ENCODE measurements around the gene ZFR. TPM values are rescaled to one million over a fixed set of nuclear protein-coding genes. Genes with fewer than 3 reads are reported as not detected.

ZFR gene
- polyA plus RNA-seq, 1 donor (not counting 4 experiments of a cell fraction or from before 2014, with no cell fraction given): 58.7 TPM

DNA sequence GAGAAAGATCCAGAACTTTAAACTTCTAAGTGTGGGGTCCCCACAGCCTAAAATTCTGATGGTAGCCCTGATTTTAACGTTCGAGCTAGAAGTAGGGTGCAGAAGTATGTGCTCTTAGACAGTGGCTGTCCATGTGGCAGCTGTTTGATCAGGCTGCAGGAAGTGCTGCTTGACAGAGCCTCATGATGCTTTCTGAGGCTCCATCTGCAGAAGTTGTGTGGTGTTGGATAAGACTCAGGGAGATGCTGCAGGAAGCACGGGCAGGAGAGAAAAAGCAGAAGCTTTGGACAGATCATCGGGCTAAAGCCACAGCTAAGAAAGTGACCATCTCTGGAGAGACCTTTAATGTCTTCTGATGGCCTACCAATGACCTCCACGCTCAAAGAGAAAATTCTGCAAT is 139.9 kb downstream of the ZFR start:
- no peak for TF ChIP-seq EZH2 (IDR thresholded peaks at IDR 0.05; ENCODE audit: low read length)
- TF ChIP-seq, protein P1, sequence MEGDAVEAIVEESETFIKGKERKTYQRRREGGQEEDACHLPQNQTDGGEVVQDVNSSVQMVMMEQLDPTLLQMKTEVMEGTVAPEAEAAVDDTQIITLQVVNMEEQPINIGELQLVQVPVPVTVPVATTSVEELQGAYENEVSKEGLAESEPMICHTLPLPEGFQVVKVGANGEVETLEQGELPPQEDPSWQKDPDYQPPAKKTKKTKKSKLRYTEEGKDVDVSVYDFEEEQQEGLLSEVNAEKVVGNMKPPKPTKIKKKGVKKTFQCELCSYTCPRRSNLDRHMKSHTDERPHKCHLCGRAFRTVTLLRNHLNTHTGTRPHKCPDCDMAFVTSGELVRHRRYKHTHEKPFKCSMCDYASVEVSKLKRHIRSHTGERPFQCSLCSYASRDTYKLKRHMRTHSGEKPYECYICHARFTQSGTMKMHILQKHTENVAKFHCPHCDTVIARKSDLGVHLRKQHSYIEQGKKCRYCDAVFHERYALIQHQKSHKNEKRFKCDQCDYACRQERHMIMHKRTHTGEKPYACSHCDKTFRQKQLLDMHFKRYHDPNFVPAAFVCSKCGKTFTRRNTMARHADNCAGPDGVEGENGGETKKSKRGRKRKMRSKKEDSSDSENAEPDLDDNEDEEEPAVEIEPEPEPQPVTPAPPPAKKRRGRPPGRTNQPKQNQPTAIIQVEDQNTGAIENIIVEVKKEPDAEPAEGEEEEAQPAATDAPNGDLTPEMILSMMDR (optimal IDR thresholded peaks at IDR 0.05 in 1 of 3, IDR thresholded peaks at IDR 0.05 in 1 of 3, conservative IDR thresholded peaks at IDR 0.05 in 1 of 3; ENCODE audit: extremely low read depth in 1 of 3, insufficient read depth in 2 of 3, low read length in 3 of 3): no peak
- dilution Hi-C loops (cut with MboI; ENCODE audit: extremely low pct_ligation_motif_present, low sequenced_read_pairs): no loop called here

More for the DNA sequence above, 139.9 kb downstream of the ZFR start:
- H3K27me3 ChIP-seq (ENCODE audit: control insufficient read depth, extremely low read depth, insufficient read depth, low read length): no peaks in the 10 kb centered on the region
- no peak overlapping the region for H3K9ac ChIP-seq (ENCODE audit: control insufficient read depth, extremely low read depth, insufficient read depth, low read length)
- H3K9me1 ChIP-seq (ENCODE audit: control insufficient read depth, extremely low read depth, insufficient read depth, low read length): no peaks in the 10 kb centered on the region
- no peak overlapping the region for H3K27ac ChIP-seq (ENCODE audit: control insufficient read depth, insufficient read depth, low read length)
- H4K20me1 ChIP-seq (ENCODE audit: control insufficient read depth, extremely low read depth, insufficient read depth, low read length): peaks cover 3% of the 10 kb centered on the region
- FAIRE-seq (no peak), DNase-seq (ENCODE audit: low read depth, low spot score) (no peak)
- no peak overlapping the region for H2AFZ ChIP-seq (ENCODE audit: control insufficient read depth, low read length)
- peaks cover 51% of the 10 kb centered on the region for H3K79me2 ChIP-seq (ENCODE audit: control insufficient read depth, insufficient read depth, low read length)
- no peaks in the 10 kb centered on the region for H3K4me1 ChIP-seq (ENCODE audit: control insufficient read depth, extremely low read depth, insufficient read depth, low read length)
- H3K9me3 ChIP-seq (ENCODE audit: control insufficient read depth, low read depth, low read length): no peaks in the 10 kb centered on the region
- H3K4me3 ChIP-seq (ENCODE audit: control insufficient read depth in 2 of 3, extremely low read depth in 1 of 3, insufficient read depth in 2 of 3, low read depth in 1 of 3, low read length in 3 of 3): no peak overlapping the region
- H3K4me2 ChIP-seq (ENCODE audit: control insufficient read depth, extremely low read depth, insufficient read depth, low read depth, low read length): no peak overlapping the region
- H3K36me3 ChIP-seq (ENCODE audit: control insufficient read depth in 2 of 2, extremely low read depth in 1 of 2, insufficient read depth in 2 of 2, low read length in 2 of 2): no peaks in the 10 kb centered on the region

Small RNA genes lying within 50 kb of the gene (small RNA-seq; reads per million reads assigned to genes)
- gene MIR579 (ENCODE audit: insufficient read length in 3 of 3, low read depth in 3 of 3, low replicate concordance in 1 of 3) (0.07 to 3.3 (median 0.50) reads per million in 3 experiments), gene RNU6-378P (ENCODE audit: insufficient read length in 3 of 3, low read depth in 3 of 3, low replicate concordance in 1 of 3) (0 to 0.50 (median 0) reads per million in 3 experiments)

Other genes starting within 250 kb of the ZFR start
- 11.0 to 17.1 TPM (median 15.6 TPM) in 3 replicates for gene MTMR12, start 131.8 kb downstream of the ZFR start, polyA plus RNA-seq
- gene SUB1, start 140.8 kb upstream of the ZFR start, polyA plus RNA-seq: 150 to 432 TPM (median 162 TPM) in 3 replicates

Measured in keratinocyte (primary cell).